H9 (cell line): ENCODE data around the gene GDAP1L1. TPM values are rescaled to one million over a fixed set of nuclear protein-coding genes. Genes with fewer than 3 reads are reported as not detected.

Experiments used
- DNase-seq: peaks from one replicate; pipeline ENCODE4 v3.0.0-alpha.2; 2017
- H2AFZ ChIP-seq: one replicate; pipeline ENCODE4 v1.6.1; 2013; ENCODE audit warnings: mild to moderate bottlenecking, low read length, control low read depth, moderate library complexity
- H2AK5ac ChIP-seq: 2 replicates; pipeline ENCODE4 v1.6.1; 2013; ENCODE audit warnings: low read length, control low read depth, mixed read lengths; ENCODE audit not compliant: insufficient read length
- H2BK120ac ChIP-seq: one replicate; pipeline ENCODE4 v1.6.1; 2013; ENCODE audit warnings: low read depth, mild to moderate bottlenecking, low read length, control low read depth, inconsistent platforms; ENCODE audit not compliant: poor library complexity, severe bottlenecking
- H2BK12ac ChIP-seq: 2 replicates; pipeline ENCODE4 v1.6.1; 2013; ENCODE audit warnings: low read length, control low read depth, mixed read lengths, low read depth; ENCODE audit not compliant: insufficient read length
- H2BK15ac ChIP-seq: 2 replicates; pipeline ENCODE4 v1.6.1; 2013; ENCODE audit warnings: low read depth, low read length, control low read depth
- H2BK20ac ChIP-seq: one replicate; pipeline ENCODE4 v1.6.1; 2013; ENCODE audit warnings: low read depth, mild to moderate bottlenecking, low read length, control low read depth, inconsistent platforms; ENCODE audit not compliant: poor library complexity, severe bottlenecking
- H2BK5ac ChIP-seq: 2 replicates; pipeline ENCODE4 v1.6.1; 2013; ENCODE audit warnings: low read length, control low read depth, mixed read lengths; ENCODE audit not compliant: insufficient read length
- H3K14ac ChIP-seq: 2 replicates; pipeline ENCODE4 v1.6.1; 2013; ENCODE audit warnings: low read length, control low read depth; ENCODE audit not compliant: insufficient read depth
- H3K18ac ChIP-seq: 2 replicates; pipeline ENCODE4 v1.6.1; 2013; ENCODE audit warnings: low read depth, mild to moderate bottlenecking, mixed read lengths, low read length, control low read depth; ENCODE audit not compliant: insufficient read length
- H3K23ac ChIP-seq: 2 replicates; pipeline ENCODE4 v1.6.1; 2013; ENCODE audit warnings: low read length, control low read depth, mixed read lengths, low read depth; ENCODE audit not compliant: insufficient read length
- H3K23me2 ChIP-seq: 2 replicates; pipeline ENCODE4 v1.6.1; 2013; ENCODE audit warnings: low read depth, mild to moderate bottlenecking, mixed read lengths, low read length, control low read depth; ENCODE audit not compliant: insufficient read length, poor library complexity, severe bottlenecking
- H3K27ac ChIP-seq: 2 replicates; pipeline ENCODE4 v1.5.1; 2013; ENCODE audit warnings: low read length, control low read depth, mixed read lengths, low read depth; ENCODE audit not compliant: insufficient read length
- H3K27me3 ChIP-seq: 2 replicates; pipeline ENCODE4 v1.6.1; 2013; ENCODE audit warnings: low read length, control low read depth, inconsistent platforms; ENCODE audit not compliant: insufficient read depth
- H3K4ac ChIP-seq: 2 replicates; pipeline ENCODE4 v1.6.1; 2013; ENCODE audit warnings: low read depth, mild to moderate bottlenecking, control low read depth, inconsistent platforms, low read length, moderate library complexity
- H3K4me1 ChIP-seq: 2 replicates; pipeline ENCODE4 v1.6.1; 2013; ENCODE audit warnings: low read length, control low read depth, inconsistent platforms; ENCODE audit not compliant: insufficient read depth
- H3K4me2 ChIP-seq: 2 replicates; pipeline ENCODE4 v1.6.1; 2013; ENCODE audit warnings: low read length, control low read depth, mixed read lengths; ENCODE audit not compliant: insufficient read length, insufficient read depth
- H3K56ac ChIP-seq: 2 replicates; pipeline ENCODE4 v1.6.1; 2013; ENCODE audit warnings: low read depth, mild to moderate bottlenecking, mixed read lengths, low read length, control low read depth; ENCODE audit not compliant: insufficient read length
- H3K79me1 ChIP-seq: 2 replicates; pipeline ENCODE4 v1.6.1; 2013; ENCODE audit warnings: low read depth, mild to moderate bottlenecking, moderate library complexity, low read length, control low read depth, inconsistent platforms; ENCODE audit not compliant: insufficient read depth, poor library complexity, severe bottlenecking
- H3K79me2 ChIP-seq: 2 replicates; pipeline ENCODE4 v1.6.1; 2013; ENCODE audit warnings: low read length, control low read depth, inconsistent platforms; ENCODE audit not compliant: insufficient read depth
- H3K9ac ChIP-seq: 2 replicates; pipeline ENCODE4 v1.6.1; 2013; ENCODE audit warnings: low read length, control low read depth, mixed read lengths; ENCODE audit not compliant: insufficient read length; ENCODE audit errors: extremely low read depth
- H3K9me3 ChIP-seq: one replicate; pipeline ENCODE4 v1.6.1; 2013; ENCODE audit warnings: low read depth, low read length, inconsistent platforms; ENCODE audit not compliant: control insufficient read depth
- H3T11ph ChIP-seq: one replicate; pipeline ENCODE4 v1.6.1; 2013; ENCODE audit warnings: mild to moderate bottlenecking, low read length, control low read depth, inconsistent platforms
- H4K20me1 ChIP-seq: one replicate; pipeline ENCODE4 v1.6.1; 2013; ENCODE audit not compliant: control insufficient read depth, insufficient read length, insufficient read depth
- H4K5ac ChIP-seq: 2 replicates; pipeline ENCODE4 v1.6.1; 2013; ENCODE audit warnings: low read depth, mild to moderate bottlenecking, mixed read lengths, low read length, control low read depth; ENCODE audit not compliant: insufficient read length
- H4K8ac ChIP-seq: replicated peaks from 2 replicates; pipeline ENCODE4 v1.6.1; 2013; ENCODE audit warnings: low read length, control low read depth, mixed read lengths, low read depth; ENCODE audit not compliant: insufficient read length
- H4K91ac ChIP-seq: 2 replicates; pipeline ENCODE4 v1.6.1; 2013; ENCODE audit warnings: low read depth, mild to moderate bottlenecking, moderate library complexity, mixed read lengths, low read length, control low read depth; ENCODE audit not compliant: insufficient read length
- H3K27ac Mint-ChIP-seq, 3 experiments: 2 replicates in 2 of 3; 3 replicates in 1 of 3; pipeline ENCODE4 v1.8.0; 2020 to 2021; ENCODE audit warnings: mixed read lengths in 3 of 3, mild to moderate bottlenecking in 1 of 3, moderate library complexity in 1 of 3
- H3K27me3 Mint-ChIP-seq: 2 replicates; pipeline ENCODE4 v1.8.0; 2021; ENCODE audit warnings: low read depth, mild to moderate bottlenecking, moderate library complexity, mixed read lengths
- H3K36me3 Mint-ChIP-seq, 3 experiments: 2 replicates in 2 of 3; 3 replicates in 1 of 3; pipeline ENCODE4 v1.8.0; 2020 to 2021; ENCODE audit warnings: low read depth in 3 of 3, mixed read lengths in 3 of 3; ENCODE audit not compliant: insufficient read depth in 1 of 3
- H3K4me1 Mint-ChIP-seq, 2 experiments: 2 replicates each; pipeline ENCODE4 v1.8.0; 2020; ENCODE audit warnings: mixed read lengths in 2 of 2
- H3K4me3 Mint-ChIP-seq, 2 experiments: 2 replicates in 1 of 2; 3 replicates in 1 of 2; pipeline ENCODE4 v1.8.0; 2020 to 2021; ENCODE audit warnings: mild to moderate bottlenecking in 2 of 2, mixed read lengths in 2 of 2, moderate library complexity in 1 of 2
- H3K9me3 Mint-ChIP-seq, 2 experiments: 2 replicates in 1 of 2; 3 replicates in 1 of 2; pipeline ENCODE4 v1.8.0; 2020; ENCODE audit warnings: mild to moderate bottlenecking in 2 of 2, mixed read lengths in 2 of 2, moderate library complexity in 1 of 2
- WGBS: extraction: QIAGEN DNeasy Blood & Tissue Kit; methylation state at CpG from one replicate; pipeline ENCODE4 v1.1.7; 2013; ENCODE audit warnings: missing lambda C conversion rate, low lambda C conversion rate, mixed read lengths; ENCODE audit not compliant: insufficient read length; ENCODE audit errors: extremely low coverage; 5-methylcytosine and 5-hydroxymethylcytosine counted together
- total RNA-seq: library from RNA; stranded (reverse); gene quantifications from 2 replicates; pipeline ENCODE4 v1.2.1, GENCODE V29; 2021
- TF ChIP-seq, protein P1 (sequence below): fragments of 200-600 bp; sonication (generic); conservative IDR thresholded peaks from 3 replicates; pipeline ENCODE4 v1.8.0; 2021; ENCODE audit warnings: antibody characterized with exemption, mild to moderate bottlenecking

Gene GDAP1L1
- total RNA-seq, 1 experiment from 2014 or later = 5.9 TPM

DNA sequence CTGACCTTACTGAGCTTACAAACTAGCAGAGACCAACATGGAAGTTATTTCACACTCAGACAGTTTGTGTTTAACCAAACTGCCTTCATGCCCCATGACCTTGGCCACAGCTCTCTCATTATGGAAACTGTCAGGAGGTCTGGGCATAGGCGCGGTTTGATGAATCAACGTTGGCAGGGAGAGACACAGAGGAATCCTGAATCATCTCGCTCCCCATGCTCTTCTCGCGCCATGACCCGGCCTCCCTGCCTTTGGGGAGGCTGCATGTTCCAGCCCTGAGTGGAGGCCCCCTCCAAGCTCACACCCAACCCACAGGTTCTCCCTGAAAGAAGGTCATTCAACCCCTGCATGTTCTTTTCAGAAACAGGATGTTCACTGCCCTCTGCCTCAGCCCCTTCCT, 15.9 kb upstream of the GDAP1L1 start:
- Histone ChIP-seq H2BK5ac (no peak overlapping the region), H3K9me3 (no peaks in the 10 kb centered on the region), H2BK20ac (no peak overlapping the region), H3K4me1 (0 out of 2 replicates have a peak, but pooled peaks cover 4% of the 10 kb centered on the region), H2BK120ac (no peak overlapping the region), H2AK5ac (no peak overlapping the region), H4K8ac (no peak overlapping the region), H3K79me2 (no peaks in the 10 kb centered on the region), H4K5ac (no peak overlapping the region), H3K4me2 (no peak overlapping the region), H3K27me3 (no peaks in the 10 kb centered on the region), H3K23me2 (no peaks in the 10 kb centered on the region), H2BK15ac (no peak overlapping the region), H3K56ac (no peak overlapping the region), H4K20me1 (no peaks in the 10 kb centered on the region), H2BK12ac (no peak overlapping the region), H4K91ac (no peak overlapping the region), H3K79me1 (no peaks in the 10 kb centered on the region), H3K4ac (no peak overlapping the region), H2AFZ (no peak overlapping the region), H3K23ac (no peak overlapping the region), H3K9ac (no peak overlapping the region), H3K18ac (no peak overlapping the region), H3K27ac (no peak overlapping the region), H3T11ph (no peak overlapping the region), H3K14ac (no peak overlapping the region)
- peaks cover 19 to 29% of the 10 kb centered on the region in 2 experiments for H3K4me1 Mint-ChIP-seq
- WGBS = no CpG with 5 or more reads among the region's 7 CpGs
- H3K27me3 Mint-ChIP-seq = no peaks in the 10 kb centered on the region; the same call in 1 of the 2 replicates
- H3K9me3 Mint-ChIP-seq = no peaks in the 10 kb centered on the region
- TF ChIP-seq, protein P1, sequence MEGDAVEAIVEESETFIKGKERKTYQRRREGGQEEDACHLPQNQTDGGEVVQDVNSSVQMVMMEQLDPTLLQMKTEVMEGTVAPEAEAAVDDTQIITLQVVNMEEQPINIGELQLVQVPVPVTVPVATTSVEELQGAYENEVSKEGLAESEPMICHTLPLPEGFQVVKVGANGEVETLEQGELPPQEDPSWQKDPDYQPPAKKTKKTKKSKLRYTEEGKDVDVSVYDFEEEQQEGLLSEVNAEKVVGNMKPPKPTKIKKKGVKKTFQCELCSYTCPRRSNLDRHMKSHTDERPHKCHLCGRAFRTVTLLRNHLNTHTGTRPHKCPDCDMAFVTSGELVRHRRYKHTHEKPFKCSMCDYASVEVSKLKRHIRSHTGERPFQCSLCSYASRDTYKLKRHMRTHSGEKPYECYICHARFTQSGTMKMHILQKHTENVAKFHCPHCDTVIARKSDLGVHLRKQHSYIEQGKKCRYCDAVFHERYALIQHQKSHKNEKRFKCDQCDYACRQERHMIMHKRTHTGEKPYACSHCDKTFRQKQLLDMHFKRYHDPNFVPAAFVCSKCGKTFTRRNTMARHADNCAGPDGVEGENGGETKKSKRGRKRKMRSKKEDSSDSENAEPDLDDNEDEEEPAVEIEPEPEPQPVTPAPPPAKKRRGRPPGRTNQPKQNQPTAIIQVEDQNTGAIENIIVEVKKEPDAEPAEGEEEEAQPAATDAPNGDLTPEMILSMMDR = no peak
- peak overlapping the region; percentile 8 to 89 (median 60); a peak in 5 of 7 replicates for H3K27ac Mint-ChIP-seq
- no peaks in the 10 kb centered on the region for H3K36me3 Mint-ChIP-seq
- DNase-seq = no peak
- no peak overlapping the region for H3K4me3 Mint-ChIP-seq
